RWPE2 (cell line): ENCODE results near the gene LMOD3.
A peak's percentile ranks its signal among the peaks of the same experiment; 100 is the strongest.

ENCODE experiments used
- ATAC-seq: fragments of 200-7000 bp; cut with Tn5 transposase; 3 replicates; pipeline ENCODE4 v1.9.1; 2021; ENCODE audit warnings: low read depth
- DNase-seq: peaks from one replicate; pipeline ENCODE4 v3.0.0-alpha.2; 2020; ENCODE audit warnings: low spot score
- H3K27ac ChIP-seq: fragments of 450-650 bp; 2 replicates; pipeline ENCODE4 v1.5.1; 2017; ENCODE audit warnings: mild to moderate bottlenecking; ENCODE audit not compliant: poor library complexity, severe bottlenecking
- H3K27me3 ChIP-seq: fragments of 250-450 bp; sonication (Bioruptor Pico); 2 replicates; pipeline ENCODE4 v1.5.1; 2021; ENCODE audit warnings: mild to moderate bottlenecking, moderate library complexity; ENCODE audit not compliant: insufficient read depth, poor library complexity, severe bottlenecking
- H3K36me3 ChIP-seq: fragments of 250-450 bp; sonication (Bioruptor Pico); 2 replicates; pipeline ENCODE4 v1.5.1; 2020; ENCODE audit warnings: low read depth, mild to moderate bottlenecking, moderate library complexity
- H3K4me1 ChIP-seq: fragments of 250-450 bp; sonication (Bioruptor Pico); 2 replicates; pipeline ENCODE4 v1.5.1; 2021; ENCODE audit warnings: mild to moderate bottlenecking, moderate library complexity; ENCODE audit not compliant: insufficient read depth, poor library complexity, severe bottlenecking
- H3K4me3 ChIP-seq: fragments of 250-450 bp; sonication (Bioruptor Pico); 2 replicates; pipeline ENCODE4 v1.5.1; 2021; ENCODE audit warnings: mild to moderate bottlenecking, moderate library complexity; ENCODE audit not compliant: severe bottlenecking
- H3K9me3 ChIP-seq: fragments of 250-450 bp; sonication (Bioruptor Pico); 2 replicates; pipeline ENCODE4 v1.5.1; 2021; ENCODE audit warnings: mild to moderate bottlenecking, moderate library complexity; ENCODE audit not compliant: severe bottlenecking
- TF ChIP-seq, protein P1 (sequence below): fragments of 450-650 bp; IDR thresholded peaks from one replicate; pipeline ENCODE4 v1.5.1; 2017; ENCODE audit warnings: mild to moderate bottlenecking, moderate library complexity; ENCODE audit not compliant: poor library complexity, severe bottlenecking

The LMOD3 gene

DNA sequence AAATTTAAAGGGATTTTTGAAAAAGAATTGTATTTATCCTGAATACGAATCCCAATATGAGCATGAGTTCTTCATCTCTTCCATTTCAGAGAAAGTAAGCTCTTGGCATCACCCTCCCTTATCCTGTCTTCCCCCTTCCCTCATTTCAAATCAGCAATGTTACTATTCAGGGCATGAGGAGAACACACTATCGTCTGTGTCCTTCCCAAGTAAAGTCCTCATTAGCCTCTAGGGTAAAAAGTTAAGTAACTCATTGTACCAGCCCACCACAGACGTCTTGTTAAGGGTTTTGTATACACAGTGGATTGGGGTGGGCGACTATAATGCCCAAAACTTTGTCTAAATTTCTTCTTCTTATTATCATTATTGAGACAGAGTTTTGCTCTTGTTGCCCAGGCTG lies 22.8 kb downstream of the LMOD3 start:
- no peak for DNase-seq
- TF ChIP-seq, protein P1, sequence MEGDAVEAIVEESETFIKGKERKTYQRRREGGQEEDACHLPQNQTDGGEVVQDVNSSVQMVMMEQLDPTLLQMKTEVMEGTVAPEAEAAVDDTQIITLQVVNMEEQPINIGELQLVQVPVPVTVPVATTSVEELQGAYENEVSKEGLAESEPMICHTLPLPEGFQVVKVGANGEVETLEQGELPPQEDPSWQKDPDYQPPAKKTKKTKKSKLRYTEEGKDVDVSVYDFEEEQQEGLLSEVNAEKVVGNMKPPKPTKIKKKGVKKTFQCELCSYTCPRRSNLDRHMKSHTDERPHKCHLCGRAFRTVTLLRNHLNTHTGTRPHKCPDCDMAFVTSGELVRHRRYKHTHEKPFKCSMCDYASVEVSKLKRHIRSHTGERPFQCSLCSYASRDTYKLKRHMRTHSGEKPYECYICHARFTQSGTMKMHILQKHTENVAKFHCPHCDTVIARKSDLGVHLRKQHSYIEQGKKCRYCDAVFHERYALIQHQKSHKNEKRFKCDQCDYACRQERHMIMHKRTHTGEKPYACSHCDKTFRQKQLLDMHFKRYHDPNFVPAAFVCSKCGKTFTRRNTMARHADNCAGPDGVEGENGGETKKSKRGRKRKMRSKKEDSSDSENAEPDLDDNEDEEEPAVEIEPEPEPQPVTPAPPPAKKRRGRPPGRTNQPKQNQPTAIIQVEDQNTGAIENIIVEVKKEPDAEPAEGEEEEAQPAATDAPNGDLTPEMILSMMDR, result no peak
- H3K4me3 ChIP-seq, result no peak overlapping the region
- H3K9me3 ChIP-seq, result no peaks in the 10 kb centered on the region
- no peak for ATAC-seq
- H3K36me3 ChIP-seq, result peaks cover 51% of the 10 kb centered on the region
- H3K27ac ChIP-seq, result no peak overlapping the region
- H3K27me3 ChIP-seq, result no peaks in the 10 kb centered on the region
- H3K4me1 ChIP-seq, result peaks cover 6% of the 10 kb centered on the region

DNA sequence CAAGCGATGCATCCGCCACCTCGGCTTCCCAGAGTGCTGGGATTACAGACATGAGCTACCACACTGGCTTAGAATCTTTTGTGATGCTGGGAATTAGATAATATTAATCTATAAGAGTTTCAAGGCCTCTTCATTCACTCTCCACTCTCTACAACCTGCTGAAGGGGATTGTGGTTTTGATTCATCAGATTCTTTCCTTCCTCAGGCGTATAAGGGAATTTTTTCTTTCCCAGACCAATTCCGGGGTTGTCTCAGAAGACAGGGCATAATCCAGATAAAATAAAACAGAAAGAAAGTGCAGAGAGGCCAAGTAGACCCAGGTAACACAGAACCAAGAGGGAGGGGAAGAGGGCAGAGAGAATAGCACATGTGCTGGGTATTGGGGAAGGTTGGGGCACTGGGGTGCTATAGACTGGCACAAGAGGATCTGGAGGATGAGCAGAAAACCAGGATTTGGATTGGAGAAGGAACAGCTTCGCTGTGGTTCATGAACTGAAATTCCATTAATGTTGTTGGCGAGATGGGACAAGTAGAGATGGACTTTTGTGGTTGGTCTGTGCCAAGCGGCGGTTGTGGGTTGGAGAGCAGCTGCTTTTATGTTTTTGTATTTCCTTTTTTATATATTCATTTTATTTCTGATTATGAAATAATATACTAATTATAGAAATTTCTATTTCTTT lies 24.8 kb downstream of the LMOD3 start:
- Histone ChIP-seq H3K9me3 (no peaks in the 10 kb centered on the region), H3K4me3 (no peak overlapping the region), H3K4me1 (peaks cover 9% of the 10 kb centered on the region), H3K27me3 (no peaks in the 10 kb centered on the region), H3K36me3 (peaks cover 40% of the 10 kb centered on the region), H3K27ac (peak overlapping the region; percentile 32)
- TF ChIP-seq, protein P1, result no peak
- peak; percentile 41; the same call in 1 of the 3 replicates for ATAC-seq
- no peak for DNase-seq

DNA sequence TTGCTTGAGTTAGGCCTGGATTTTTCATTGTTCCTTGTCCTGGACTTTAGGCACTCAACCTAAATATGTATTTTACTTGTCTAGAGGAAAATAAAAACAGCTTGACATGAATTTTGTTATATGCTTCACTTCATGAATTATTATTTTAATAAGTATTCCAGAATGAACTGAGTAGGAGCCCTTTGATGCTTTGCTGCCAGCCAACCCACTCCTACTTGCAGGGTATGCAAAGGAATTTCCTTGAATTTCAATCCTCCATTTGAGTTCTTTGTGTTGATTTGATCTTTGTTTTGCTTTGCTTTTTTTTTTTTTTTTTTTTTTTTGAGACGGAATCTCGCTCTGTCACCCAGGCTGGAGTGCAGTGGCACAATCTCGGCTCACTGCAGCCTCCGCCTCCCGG lies 26.1 kb downstream of the LMOD3 start:
- ATAC-seq (no peak), DNase-seq (no peak)
- H3K4me1 ChIP-seq, result peaks cover 13% of the 10 kb centered on the region
- no peaks in the 10 kb centered on the region for H3K9me3 ChIP-seq
- H3K27me3 ChIP-seq, result no peaks in the 10 kb centered on the region
- TF ChIP-seq, protein P1, result no peak
- peaks cover 28% of the 10 kb centered on the region for H3K36me3 ChIP-seq
- no peak overlapping the region for H3K4me3 ChIP-seq
- H3K27ac ChIP-seq, result no peak overlapping the region

DNA sequence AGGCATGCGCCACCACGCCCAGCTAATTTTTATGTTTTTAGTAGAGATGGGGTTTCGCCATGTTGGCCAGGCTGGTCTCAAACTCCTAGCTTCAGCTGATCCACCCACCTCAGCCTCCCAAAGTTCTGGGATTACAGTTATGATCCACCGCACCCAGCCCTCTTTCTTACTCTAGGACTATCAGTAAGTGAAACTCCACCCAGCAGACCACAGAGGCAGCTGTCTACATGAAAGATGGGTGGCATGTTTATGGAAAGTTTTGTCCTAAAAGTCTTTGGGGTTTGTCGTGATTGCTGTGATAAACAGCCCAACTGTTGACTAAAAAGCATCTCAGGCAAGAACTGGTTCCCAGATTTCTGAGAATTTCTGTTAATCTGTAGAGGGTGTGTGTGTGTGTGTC lies 26.8 kb downstream of the LMOD3 start:
- H3K36me3 ChIP-seq, result peaks cover 33% of the 10 kb centered on the region
- H3K4me3 ChIP-seq, result no peak overlapping the region
- H3K27me3 ChIP-seq, result no peaks in the 10 kb centered on the region
- ATAC-seq (no peak), DNase-seq (no peak)
- H3K27ac ChIP-seq, result no peak overlapping the region
- H3K9me3 ChIP-seq, result no peaks in the 10 kb centered on the region
- H3K4me1 ChIP-seq, result peaks cover 18% of the 10 kb centered on the region
- TF ChIP-seq, protein P1, result no peak

DNA sequence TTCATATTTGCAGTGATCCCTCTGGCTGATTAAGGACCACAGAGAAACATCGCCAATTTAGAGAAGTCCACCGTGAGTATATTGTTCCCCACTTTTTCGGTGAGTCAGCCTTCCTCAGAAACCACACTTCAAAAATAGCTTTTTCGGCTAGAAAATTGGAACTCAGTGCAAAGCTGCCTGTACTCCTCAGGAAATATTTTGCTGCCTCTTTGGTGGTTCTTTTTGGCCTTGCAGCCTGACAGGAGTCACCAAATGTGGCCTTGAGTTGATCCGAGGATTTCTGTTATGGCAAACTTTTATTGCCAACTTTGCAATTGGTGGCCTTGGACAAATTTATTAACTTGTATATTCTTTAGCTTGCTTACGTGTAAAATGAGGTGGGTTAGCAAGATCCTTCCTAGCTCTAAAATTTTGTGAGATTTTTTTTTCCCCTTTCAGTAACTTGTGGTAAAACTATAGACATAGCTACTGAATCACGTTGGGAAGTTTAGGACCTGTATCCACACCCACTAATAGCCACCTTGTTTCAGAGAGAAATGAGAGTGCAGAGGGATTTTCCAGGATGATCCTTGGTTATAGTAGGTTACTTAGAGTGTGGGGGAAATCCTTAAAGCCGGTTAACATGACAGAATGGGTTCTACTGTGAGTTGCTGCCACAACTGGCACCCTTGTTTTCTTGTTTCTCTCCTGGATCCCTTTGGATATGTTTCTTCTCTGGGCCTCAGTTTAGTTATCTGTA lies 27.8 kb downstream of the LMOD3 start:
- DNase-seq, result no peak
- no peak overlapping the region for H3K27ac ChIP-seq
- peaks cover 29% of the 10 kb centered on the region for H3K36me3 ChIP-seq
- no peak for ATAC-seq
- H3K4me3 ChIP-seq, result no peak overlapping the region
- no peaks in the 10 kb centered on the region for H3K9me3 ChIP-seq
- peaks cover 26% of the 10 kb centered on the region for H3K4me1 ChIP-seq
- no peaks in the 10 kb centered on the region for H3K27me3 ChIP-seq
- TF ChIP-seq, protein P1, result no peak
